HG03108 (cell line): ENCODE results near the gene TNFSF10.
"Not testable (repeated sequence)": the region's sequence is repeated elsewhere in the genome, so short reads cannot be mapped to it uniquely, and the experiment has no call there.

Source experiments
- ATAC-seq: cut with Tn5 transposase; IDR thresholded peaks from one replicate; pipeline ENCODE4 v1.9.1; 2021; ENCODE audit warnings: moderate library complexity; ENCODE audit not compliant: unreplicated experiment

Gene TNFSF10

DNA sequence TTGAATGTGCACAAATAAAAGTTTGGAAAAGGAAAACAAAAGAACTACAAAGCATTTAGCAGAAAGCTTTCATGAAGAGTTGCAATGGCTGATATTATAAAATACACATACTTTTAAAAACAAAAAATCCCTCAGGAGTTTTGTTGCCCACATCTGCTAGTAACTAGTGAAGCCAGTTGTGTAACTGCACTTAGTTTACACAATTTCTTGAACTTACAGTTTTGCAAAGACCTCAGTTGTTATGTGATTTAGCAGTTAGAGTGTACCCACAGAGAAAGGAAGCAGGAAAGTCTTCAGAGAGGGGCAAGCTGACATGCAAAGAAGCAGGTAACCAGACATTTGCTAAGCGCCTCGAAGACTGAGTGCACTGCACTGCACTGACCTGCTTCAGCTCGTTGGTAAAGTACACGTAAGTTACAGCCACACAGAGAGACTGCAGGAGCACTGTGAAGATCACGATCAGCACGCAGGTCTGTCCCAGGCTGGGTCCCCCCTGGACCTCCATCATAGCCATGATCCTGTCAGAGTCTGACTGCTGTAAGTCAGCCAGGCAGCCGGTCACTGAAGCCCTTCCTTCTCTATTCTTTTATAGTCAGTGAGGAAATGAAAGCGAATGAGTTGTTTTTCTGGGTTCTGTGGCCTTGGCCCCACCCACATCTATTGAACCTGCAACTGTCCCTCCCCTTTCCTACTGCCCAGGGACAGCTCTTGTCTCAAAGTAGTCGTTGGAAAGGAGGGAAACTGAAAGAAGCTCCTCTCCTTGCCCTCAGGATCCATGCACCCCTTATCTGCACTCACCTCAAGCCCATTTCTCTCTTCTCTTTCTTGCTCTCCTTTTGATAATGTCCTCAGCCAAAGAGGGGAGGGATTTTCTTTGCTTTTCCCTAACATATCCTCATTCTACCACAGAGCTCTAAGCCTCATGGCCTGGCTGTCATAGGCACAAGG, at the start of gene TNFSF10:
TNFSF10 (minus strand) TSS at position 560 of the 948 bp plus-strand sequence; CDS start at position 514, 46 bp downstream.
- ATAC-seq = peak; percentile 86

DNA sequence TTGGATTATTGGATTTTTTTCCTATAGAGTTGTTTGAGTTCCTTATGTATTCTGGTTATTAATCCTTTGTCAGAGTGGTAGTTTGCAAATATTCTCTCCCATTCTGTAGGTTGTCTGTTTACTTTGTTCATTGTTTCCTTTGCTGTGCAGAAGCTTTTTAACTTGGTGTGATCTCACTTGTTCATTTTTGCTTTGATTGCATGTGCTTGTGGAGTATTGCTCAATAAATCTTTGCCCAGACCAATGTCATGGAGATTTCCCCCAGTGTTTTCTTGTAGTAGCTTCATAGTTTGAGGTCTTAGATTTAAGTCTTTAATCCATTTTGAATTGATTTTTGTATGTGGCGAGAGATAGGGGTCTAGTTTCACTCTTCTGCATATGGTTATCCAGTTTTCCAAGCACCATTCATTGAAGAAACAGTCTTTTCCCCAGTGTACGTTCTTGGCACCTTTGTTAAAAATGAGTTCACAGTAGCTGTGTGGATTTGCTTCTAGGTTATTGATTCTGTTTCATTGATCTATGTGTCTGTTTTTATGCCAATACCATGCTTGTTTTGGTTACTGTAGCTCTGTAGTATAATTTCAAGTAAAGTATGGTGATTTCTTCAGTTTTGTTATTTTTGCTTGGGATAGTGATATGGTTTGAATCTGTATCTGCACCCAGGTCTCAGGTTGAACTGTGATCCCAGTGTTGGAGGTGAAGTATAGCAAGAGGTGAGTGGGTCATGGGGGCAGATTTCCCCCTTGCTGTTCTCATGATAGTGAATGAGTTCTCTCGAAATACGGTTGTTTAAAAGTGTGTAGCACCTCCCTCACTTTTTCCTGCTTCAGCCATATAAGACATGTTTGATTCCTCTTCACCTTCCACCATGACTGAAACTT, 46.1 kb upstream of the TNFSF10 start:
- ATAC-seq = no peak

DNA sequence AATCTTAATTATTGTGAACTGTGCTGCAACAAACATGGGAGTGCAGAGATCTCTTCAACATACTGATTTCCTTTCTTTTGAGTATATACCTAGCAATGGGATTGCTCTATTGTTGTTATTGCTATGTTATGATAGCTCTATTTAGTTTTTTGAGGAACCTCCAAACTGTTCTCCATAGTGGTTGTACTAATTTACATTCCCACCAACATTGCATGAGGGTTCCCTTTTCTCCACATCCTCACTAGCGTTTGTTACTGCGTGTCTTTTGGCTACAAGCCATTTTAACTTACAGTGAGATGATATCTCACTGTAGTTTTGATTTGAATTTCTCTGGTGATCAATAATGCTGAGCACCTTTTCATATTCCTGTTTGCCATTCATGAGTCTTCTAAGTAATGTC, 45.5 kb upstream of the TNFSF10 start:
- no peak for ATAC-seq

DNA sequence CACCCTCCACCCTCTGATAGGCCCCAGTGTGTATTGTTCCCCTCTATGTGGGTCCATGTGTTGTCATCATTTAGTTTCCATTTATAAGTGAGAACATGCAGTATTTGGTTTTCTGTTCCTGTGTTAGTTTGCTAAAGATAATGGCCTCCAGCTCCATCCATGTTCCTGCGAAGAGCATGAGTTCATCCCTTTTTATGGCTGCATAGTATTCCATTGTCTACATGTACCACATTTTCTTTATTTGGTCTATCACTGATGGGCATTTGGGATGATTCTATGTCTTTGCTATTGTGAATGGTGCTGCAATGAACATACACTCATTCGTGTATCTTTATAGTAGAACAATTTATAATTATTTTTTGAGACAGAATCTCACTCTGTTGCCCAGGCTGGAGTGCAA, 43.6 kb upstream of the TNFSF10 start:
- not testable (repeated sequence) for ATAC-seq

DNA sequence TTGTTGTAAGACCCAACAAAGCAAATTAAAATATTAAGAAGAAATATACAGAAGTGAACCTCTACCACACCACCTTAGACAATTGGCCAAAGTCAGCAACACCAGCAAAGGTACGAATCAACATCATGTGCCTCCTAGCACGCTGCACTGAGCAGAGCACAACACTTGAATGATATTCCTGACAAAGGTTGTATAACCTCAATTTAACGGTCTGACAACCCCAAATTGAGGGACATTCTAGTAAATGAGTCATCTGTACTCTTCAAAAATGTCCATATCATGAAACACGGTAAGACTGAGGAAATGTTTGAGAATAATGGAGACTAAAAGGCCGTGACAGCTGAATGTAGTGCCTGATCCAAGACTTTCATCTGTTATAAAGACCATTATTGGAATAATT, 41.3 kb upstream of the TNFSF10 start:
- no peak for ATAC-seq

DNA sequence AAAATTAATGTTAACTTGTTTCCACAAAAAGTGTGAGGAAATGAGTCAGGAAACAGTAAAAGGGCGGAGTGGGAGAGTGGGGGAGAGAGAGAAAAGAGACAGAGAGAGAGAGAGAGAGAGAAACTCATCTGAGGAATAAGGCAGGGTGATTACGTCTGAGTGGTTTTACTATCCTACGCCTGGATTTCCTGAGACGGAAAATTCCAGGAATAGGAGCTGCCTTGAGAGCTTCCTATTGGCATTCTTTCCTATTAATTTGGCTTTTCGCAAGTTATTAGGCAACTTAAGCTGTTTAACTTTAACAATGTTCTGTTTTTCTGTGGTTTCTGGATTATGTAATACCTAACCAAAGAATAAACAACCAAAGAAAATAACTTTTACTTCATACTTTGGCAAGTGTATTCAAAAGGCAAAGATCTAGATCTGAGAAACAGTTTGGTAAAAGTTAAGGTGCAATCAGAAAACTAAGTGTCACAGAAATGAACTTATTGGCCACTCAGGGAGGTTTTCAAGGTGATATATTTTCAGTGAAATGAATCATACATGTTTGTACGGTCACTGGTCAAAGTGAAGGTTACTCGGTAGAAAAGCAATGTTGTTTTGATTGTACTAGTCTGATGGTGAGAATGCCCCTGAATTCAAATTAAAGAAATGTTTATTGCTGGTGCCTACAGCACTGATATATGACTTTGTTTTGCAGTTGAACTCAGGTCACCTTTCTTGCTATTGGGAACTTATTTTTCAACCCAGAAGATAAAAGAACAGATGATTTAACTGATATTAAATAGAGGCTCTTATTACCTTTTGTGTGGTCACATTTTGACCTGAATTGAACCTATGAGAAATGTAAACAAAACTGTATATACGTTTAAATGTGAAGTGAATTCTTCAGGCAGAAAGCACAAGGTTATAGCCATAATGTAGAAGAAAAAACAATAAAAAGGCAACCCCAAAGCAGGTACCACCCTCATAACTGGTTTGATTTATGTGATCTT, 39.9 kb upstream of the TNFSF10 start:
- ATAC-seq = peak; percentile 71

DNA sequence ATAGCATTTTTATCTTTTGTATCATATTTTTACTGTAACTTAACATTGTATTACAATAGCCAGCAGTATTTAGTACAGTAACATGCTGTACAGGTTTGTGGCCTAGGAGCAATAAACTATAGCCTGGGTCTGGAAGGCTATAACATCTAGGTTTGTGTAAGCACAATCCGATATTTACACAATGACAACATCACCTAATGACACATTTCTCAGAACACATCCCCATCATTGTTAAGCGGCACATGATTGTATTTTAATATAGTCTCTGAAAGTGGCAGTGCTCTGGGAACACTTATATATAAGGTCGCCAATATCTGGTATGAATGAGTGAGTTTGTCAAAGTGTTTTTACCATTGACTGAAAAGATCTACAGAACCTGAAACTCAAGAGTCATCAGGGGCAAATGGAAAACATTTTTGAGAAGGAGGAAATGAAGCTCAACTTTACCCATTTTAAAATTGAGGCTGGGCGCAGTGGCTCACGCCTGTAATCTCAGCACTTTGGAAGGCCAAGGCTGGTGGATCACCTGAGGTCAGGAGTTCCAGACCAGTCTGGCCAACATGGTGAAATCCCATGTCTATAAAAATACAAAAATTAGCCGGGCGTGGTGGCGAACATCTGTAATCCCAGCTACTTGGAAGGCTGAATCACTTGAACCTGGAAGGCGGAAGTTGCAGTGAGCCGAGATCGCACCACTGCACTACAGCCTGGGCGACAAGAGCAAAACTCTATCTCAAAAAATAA, 38.8 kb upstream of the TNFSF10 start:
- ATAC-seq = no peak

DNA sequence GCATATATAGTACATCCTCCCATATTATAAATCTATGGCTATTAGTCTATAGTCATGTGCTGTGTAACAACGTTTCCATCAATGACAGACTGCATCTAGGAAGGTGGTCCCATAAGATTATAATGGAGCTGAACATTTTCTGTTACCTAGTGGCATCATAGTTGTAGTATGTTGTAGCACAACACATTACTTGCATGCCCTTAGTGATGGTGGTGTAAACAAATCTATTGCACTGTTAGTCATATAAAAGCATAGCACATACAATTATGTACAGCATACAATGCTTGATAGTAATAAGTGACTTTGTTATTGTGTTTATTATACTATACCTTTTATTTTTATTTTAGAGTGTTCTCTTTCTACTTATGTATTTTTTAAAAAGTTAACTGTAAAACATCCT, 37.4 kb upstream of the TNFSF10 start:
- ATAC-seq = no peak

DNA sequence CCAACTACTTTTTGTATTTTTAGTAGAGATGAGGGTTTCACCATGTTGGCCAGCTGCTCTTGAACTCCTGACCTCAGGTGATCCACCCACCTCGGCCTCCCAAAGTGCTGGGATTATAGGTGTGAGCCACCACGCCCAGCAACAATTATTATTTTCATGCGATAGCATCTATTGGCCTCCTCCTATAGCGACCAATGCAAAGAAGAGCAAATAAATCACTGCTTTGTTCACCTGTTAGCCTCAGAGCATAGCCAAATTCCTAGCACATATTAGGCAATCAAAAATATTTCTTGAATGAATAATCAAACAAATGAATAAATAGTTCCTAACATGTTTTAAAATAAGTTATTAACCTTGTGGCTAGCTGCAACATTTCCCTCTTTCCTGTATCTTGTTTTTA, 36.8 kb upstream of the TNFSF10 start:
- ATAC-seq = no peak

DNA sequence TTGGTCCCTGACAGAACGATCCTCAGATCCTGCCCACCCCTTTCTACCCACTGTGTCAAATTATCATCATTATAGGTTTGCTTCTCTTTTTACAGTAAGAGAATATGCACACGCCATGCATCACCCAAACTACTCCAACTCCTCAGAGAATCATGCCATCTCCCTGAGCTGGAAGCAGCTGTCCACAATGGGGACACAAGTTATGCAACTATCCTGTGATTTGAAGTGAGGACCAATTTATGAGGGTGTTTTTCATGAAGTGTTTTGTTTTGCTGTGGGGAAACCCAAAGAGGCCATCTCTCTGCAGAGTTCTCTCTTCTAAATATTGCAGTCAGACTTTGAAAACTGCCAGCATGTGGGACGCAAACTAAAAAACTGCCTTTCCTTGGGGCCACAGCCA, 35.8 kb upstream of the TNFSF10 start:
- no peak for ATAC-seq

DNA sequence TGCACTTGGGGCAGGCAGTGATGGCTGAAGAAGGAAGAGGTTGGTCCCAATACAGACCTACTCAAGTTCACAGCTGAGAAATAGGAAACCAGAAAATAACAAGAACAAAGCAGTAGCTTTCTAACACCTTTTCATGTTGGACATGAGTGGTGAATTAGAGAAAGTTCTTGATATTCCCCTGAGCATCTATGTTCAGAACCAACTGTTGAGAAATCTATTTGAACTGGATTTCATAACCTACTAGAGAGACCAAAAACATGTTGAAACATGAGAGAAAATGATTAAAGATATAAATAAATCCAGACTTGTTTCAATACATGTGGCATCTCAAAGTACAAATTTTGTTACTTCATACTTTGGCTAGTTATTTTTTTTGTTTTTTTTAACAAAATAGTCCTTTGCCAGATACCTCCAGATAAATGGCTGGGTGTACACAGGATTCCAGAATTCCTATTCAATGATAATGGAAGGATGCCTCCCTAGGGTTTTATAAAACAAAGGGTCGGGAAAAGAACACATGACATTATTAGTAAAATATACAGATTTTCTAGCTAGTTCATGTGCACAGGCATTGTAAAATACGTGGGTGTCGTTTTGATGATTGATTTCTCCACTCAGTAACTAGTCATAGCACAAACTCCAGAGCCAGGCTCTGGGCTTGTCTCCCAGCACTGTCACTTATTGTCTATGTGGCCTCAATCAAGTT, 34.4 kb upstream of the TNFSF10 start:
- ATAC-seq = no peak

DNA sequence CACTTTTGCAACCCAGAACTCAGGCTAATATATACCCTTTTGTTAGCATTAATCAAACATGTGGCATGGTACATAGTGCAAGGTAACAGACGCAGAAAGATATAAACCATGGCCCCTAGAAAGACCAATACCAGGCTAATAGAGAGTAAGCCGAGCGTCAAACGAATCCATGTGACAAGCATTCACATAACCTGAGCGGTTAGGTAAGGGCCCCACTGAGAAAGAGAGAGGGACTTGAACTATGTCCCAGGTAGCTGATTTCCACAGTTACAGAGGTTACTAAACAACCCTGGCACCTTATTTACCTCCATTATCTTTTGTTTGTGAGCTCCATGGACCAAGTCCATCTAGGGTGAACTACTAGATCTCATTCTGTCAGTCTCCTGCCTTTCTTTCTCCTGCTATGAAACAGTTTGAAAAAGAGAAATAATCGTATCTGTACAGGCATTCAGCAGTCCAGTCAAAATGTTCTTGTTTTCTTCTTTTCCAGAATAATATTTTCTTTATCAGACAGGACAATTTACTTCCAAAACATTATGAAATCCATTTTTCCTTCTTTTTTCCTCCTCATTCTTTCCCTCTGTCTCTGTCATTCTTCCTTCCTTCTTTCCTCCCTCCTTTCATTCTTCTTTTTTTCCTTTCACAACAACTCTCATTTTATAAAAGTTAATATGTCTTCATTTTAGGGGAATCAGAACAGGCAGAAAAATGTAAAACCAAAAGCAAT, 30.5 kb upstream of the TNFSF10 start:
- no peak for ATAC-seq

DNA sequence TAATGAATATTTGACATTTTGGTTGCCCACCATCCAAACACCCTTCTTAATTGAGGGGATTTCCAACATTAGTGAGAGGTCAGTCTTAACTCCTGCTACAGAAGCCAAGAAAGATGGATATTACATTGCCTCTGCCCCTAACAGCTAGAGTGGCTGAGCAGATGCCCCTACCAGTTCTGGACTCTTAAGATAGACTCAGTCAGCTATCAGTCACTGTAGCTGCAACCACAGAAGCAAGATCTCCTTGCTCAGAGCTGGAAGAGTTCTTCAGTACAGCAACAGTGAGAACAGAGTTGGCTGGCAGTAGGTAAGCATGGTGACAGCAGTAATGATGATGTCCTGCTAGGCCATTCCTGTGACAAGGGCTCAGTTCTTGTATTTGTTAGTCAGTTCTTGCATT, 29.4 kb upstream of the TNFSF10 start:
- no peak for ATAC-seq

DNA sequence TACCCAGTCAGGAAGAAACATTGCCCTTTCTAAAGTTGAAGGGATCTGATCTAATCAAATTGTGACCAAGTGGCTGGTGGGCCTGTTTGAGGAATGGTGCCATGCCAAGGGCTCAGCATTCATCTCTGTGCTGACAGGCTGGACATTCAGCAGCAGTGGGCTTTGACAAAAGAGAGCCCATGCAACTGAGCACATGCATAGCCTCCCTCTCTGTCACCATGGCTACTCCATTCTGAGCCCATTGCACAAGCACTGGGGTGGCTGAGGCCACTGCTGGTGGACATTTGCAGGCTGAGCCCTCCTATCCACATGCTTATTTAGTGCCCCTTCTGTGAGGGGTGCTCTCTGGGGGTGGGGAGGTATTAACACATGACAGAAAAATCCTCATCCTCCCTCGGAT, 28.6 kb upstream of the TNFSF10 start:
- no peak for ATAC-seq

DNA sequence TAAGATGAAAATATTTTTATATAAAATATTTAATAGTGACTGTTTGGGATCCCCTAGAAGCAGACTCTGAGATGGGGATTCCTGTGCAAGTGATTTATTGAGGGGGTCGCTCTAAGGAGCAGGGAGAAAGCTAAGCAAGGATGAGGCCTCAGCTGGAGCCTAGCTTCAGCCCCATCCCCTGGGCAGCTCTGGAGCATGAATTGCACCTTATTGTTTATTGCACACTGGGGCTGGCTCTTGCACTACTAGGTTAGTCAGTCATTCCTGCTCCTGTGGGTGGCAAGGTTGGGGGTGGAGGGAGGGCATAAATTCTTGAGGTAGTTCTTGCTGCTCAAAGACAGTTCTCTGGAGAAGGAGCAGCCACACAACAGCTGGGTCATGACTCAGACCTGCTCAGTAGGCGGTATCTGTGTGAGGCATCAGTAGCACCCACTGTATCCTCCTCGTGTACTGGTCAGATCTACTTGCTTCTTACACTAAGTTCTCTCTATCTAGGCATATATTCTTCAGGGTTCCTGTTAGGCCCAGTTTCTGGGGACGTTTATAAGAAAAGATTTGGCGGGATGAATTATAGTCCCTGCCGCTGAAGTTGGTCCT, 27.2 kb upstream of the TNFSF10 start:
- no peak for ATAC-seq

DNA sequence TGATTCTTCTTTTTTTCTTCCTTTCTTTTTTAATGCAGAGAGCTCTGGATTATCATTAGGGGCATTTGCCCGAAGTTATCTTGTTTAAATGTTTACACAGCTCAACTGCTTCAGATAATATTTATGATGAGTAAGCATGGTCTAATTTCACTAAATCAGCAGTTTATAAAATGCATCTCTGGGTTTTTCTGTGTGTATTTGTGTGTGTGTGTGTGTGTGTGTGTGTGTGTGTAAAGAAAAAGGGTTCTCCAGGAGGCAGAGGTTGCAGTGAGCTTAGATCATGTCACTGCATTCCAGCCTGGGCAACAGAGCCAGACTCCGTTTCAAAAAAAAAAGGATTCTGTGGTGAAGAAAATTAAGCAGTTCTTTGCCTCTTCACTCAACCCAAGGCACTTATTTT, 25.9 kb upstream of the TNFSF10 start:
- ATAC-seq = no peak

DNA sequence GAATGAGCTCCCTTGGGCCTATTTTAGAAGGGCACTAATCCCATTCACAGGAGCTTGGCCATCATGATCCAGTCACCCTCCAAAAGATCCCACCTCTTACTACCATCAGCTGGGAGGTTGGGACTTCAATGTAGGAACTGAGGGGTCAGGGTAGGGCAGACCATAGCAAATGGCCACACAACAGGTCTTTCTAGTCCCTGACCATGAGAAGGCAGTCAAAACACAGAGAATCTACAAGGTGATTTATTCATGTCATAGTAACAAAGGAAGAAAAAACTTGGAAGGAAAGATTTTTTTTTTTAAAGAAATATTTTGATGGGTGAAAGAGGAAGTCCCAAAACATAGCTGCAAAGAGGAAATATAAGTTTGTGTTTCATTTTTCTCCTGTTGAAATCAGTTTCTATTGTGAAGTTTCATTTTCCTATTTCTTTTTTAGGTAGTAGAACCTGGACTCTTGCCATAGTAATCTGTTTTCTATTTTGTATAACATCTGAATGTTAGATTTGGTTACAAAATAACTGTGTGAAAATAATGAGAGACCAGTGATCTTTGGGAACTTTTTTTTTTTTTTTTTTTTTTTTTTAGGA, 23.5 kb upstream of the TNFSF10 start:
- no peak for ATAC-seq

DNA sequence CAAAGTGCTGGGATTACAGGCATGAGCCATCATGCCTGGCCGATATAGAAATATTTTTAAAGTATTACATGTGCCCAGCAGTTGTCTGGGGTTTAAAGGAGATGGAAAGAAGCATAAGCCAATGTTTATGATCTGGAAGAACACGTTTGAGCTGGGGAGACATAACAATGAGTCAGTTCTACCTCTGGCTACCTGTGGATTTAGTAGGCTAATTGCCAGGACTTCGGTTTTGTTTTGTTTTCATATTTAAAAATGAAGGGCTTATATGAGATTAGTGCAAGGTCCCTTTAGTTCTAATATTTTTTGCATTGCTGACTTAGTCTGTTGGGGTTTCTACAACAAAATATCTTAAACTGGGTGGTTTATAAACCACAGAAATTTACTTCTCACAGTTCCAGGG, 22.9 kb upstream of the TNFSF10 start:
- ATAC-seq = no peak
